Esophagus mucosa (tissue), 1 donor: ENCODE measurements around the gene GNB3. TPM values are rescaled to one million over a fixed set of nuclear protein-coding genes. Genes with fewer than 3 reads are reported as not detected.

Source experiments
- ATAC-seq: fragments of 200-7000 bp; cut with Tn5 transposase; one replicate; pipeline ENCODE4 v1.9.1; 2020
- total RNA-seq: library from RNA; stranded (reverse); gene quantifications from one replicate; pipeline ENCODE4 v1.2.4, GENCODE V29; 2023
- donor health status: DM: yes; HTN: yes; CAD: no.

GNB3 gene
- total RNA-seq, 1 donor from 2014 or later = not detected

- no peak for ATAC-seq
Measured at GRCh38 chr12:6824085-6824775, 16.5 kb upstream of the GNB3 start.

DNA sequence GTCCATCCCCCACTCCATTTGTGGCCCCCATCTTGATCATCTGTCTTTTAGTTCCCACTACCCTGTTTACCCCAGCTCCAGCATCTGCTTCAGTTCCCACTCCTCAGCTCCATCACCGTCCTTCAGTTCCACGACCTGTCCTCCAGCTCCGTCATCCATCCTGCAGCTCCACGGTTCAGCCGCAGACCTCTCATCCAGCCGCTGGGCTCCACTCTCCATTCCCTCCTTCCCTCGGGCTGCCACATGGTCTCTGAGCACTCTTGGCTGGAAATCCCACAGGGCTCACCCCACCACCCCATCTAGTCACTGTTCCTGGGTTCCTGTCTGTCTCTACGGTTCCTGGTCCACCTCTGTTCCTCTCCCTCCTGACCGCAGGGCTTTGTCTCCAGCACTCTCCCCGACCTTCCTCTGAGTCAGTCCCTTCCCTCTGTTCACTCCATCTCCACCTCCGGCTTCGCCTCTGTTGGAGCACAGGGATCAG is 15.8 kb upstream of the GNB3 start:
- ATAC-seq = no peak

GRCh38 chr12:6825398-6826124 is 15.2 kb upstream of the GNB3 start:
- peak; percentile 78 for ATAC-seq

GRCh38 chr12:6826125-6826733 is 14.5 kb upstream of the GNB3 start:
- no peak for ATAC-seq

- no peak for ATAC-seq
Measured at GRCh38 chr12:6826734-6827436, 13.8 kb upstream of the GNB3 start.

DNA sequence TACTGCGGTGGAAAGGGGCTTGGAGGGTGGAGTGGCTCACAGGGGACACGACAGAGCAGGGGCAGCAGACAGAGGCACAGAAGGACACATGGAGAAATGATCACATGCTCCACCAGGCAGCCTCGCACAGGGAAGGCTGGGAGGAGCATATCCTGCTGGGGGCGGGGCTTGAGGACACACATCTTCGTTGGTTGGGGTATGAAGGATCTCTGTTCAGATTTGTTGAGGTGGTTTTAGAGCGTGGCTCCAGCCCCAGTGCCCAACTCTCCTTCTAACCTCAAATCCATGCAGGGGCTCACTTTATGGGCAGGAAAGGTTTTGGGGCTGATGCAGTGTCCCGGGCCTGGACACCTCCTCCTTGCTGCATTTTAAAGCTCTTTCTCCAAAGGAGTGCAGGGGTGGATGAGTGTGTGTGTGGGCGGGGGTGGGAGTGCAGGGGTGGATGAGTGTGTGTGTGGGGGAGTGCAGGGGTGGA is 13.3 kb upstream of the GNB3 start:
- peak; percentile 14 for ATAC-seq

DNA sequence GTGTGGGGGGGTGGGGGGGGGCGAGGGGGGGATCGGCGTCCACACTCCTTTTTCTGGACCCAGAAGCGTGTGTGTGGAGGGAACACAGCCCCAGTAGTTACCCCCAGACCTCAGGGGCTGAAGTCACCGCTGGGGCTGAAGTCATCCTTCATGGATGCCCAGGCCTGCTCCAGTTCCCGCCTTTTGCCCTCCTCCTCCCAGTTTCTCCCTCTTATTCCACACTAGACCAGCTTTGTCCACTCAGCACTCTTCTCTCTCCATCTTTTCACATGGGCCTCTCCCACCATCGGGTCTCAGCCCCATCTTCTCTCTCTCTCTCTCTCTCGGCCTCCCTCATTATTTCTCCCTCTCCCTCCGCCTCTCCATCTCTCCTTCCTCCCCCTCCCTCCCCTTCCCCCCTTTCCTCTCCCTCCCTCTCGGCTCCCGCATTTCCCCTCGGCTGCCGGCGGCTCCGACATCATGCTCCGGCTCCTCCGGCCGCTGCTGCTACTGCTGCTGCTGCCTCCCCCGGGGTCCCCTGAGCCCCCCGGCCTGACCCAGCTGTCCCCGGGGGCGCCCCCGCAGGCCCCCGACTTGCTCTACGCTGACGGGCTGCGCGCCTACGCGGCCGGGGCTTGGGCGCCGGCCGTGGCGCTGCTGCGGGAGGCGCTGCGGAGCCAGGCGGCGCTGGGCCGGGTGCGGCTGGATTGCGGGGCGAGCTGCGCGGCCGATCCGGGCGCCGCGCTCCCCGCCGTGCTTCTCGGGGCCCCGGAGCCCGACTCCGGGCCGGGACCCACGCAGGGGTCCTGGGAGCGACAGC is 12.5 kb upstream of the GNB3 start, which contains the start of gene P3H3:
Gene P3H3, plus strand, starts transcription at position 426 of the 799 bp plus-strand sequence. Its CDS starts 34 bp downstream, at position 460.
- no peak for ATAC-seq

GRCh38 chr12:6828781-6829535 is 11.8 kb upstream of the GNB3 start:
- peak; percentile 4 for ATAC-seq

DNA sequence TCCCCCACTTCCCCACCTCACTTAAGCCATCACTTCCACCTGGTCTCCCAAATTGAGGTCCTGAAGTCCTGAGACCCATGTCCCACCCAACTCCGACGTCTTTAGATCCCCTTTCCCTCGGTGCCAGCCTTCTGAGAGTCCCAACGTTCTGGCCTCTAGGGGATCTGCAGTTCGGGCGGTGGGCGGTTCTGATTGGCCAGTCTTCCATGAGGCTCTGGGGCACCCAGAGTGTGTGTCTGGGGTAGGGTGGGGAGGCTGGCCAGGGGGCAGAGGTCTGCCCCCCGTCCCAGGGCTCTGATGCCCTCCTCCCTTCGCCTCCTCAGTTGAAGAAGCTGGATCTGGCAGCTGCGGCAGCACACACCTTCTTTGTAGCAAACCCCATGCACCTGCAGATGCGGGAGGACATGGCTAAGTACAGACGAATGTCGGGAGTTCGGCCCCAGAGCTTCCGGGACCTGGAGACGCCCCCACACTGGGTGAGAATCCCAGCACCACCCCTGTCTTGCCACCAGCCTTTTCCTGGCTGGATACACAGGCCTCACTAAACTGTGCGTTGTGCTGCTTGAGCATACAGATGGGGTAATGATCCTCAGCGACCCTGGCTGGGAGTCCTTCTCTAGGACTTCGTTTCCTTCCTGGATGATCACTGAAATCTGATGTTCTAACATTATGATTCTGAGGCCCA is 11.0 kb upstream of the GNB3 start:
- no peak for ATAC-seq

DNA sequence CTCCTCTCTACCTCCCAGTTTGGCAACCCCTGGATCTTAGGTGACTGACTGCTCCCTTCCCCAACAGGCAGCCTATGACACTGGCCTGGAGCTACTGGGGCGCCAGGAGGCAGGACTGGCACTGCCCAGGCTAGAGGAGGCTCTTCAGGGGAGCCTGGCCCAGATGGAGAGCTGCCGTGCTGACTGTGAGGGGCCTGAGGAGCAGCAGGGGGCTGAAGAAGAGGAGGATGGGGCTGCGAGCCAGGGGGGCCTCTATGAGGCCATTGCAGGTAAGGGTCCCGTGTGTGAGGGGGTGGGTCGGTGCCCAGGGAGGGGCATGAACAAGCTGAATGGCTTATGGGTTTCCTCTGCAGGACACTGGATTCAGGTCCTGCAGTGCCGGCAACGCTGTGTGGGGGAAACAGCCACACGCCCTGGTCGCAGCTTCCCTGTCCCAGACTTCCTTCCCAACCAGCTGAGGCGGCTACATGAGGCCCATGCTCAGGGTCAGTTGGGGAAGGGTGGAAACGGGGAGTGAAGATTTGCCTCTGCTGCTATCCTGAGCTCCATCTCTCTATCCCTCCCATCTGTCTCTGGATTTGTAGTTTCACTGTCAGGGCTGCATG is 10.3 kb upstream of the GNB3 start:
- no peak for ATAC-seq

DNA sequence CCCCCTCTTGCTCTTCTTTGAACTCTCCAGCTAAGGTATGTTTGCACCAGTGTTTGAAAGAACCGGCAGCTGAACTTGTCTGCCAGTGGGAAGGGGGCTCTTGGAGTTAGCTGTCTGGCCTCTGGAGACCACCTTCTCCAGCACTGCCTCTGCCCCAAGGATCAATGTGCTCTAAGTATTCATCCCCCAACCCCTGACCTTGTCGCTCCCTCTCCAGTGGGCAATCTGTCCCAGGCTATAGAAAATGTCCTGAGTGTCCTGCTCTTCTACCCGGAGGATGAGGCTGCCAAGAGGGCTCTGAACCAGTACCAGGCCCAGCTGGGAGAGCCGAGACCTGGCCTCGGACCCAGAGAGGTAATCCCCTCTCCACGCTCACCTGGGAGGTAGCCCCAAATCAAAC is 9.7 kb upstream of the GNB3 start:
- ATAC-seq = no peak

DNA sequence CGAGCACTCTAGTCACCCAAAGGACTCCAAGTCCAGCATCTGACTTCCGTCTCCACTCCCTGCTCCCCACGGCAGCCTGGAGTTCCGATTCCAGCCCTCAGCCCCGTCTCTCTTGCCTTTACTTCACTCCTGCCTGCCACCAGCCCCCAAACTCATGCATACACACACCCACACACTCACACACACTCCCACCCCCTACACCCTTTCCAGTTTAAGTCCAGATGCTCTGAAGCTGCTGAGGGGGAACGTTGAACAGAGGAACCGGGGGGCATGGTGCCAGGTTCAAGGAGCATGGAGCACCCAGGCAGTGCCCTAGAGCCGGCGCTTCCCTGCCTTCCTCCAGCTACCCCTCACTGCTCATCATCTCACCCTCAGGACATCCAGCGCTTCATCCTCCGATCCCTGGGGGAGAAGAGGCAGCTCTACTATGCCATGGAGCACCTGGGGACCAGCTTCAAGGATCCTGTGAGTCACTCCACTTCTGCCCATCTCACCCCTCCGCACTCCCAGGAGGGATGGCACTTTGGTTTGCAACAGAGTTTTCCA is 9.2 kb upstream of the GNB3 start:
- ATAC-seq = no peak

- no peak for ATAC-seq
Measured at GRCh38 chr12:6832125-6832524, 8.6 kb upstream of the GNB3 start.

GRCh38 chr12:6833189-6833890 is 7.4 kb upstream of the GNB3 start:
- ATAC-seq = no peak

- ATAC-seq = no peak
Measured at GRCh38 chr12:6834254-6834653, 6.5 kb upstream of the GNB3 start.

DNA sequence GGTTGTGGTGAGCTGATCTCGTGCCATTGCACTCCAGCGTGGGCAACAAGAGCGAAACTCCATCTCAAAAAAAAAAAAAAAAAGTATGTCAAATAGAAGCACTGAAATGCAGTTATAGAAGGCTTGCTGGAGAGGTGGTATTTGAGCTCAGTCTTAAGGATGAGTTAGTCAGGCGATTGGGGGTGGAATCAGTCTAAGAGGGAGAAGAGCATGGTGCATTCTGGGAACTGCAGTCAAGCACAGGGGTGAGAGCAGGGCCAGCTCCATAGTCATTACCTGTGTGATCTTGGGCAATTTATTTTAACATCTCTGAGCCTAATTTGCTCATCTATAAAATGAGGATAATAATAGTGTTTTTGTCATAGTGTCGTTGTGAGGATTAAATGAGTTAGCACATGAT is 5.9 kb upstream of the GNB3 start:
- no peak for ATAC-seq

- no peak for ATAC-seq
Measured at GRCh38 chr12:6836851-6837250, 3.9 kb upstream of the GNB3 start.

- ATAC-seq = no peak
Measured at GRCh38 chr12:6837370-6838060, 3.2 kb upstream of the GNB3 start.

- ATAC-seq = no peak
Measured at GRCh38 chr12:6838854-6839253, 1.9 kb upstream of the GNB3 start.
